WTC11 (cell line): ENCODE results near the gene PRICKLE3.

Experiments used
- FOXJ3 ChIP-seq: sonication (generic); formaldehyde crosslinking; IDR thresholded peaks from 2 replicates; pipeline ENCODE4 v1.9.0; 2021; ENCODE audit warnings: missing genetic modification reagents, mild to moderate bottlenecking, borderline replicate concordance
- GRHL2 ChIP-seq: fragments of 250-450 bp; sonication (Bioruptor Pico); IDR thresholded peaks from 2 replicates; pipeline ENCODE4 v1.8.0; 2022; ENCODE audit warnings: mild to moderate bottlenecking, moderate library complexity; ENCODE audit not compliant: insufficient replicate concordance, severe bottlenecking
- MAX ChIP-seq: sonication (generic); formaldehyde crosslinking; IDR thresholded peaks from 2 replicates; pipeline ENCODE4 v1.8.0; 2022; ENCODE audit warnings: mild to moderate bottlenecking, missing genetic modification reagents
- MYBL2 ChIP-seq: sonication (generic); formaldehyde crosslinking; IDR thresholded peaks from 2 replicates; pipeline ENCODE4 v1.8.1; 2023; ENCODE audit warnings: mild to moderate bottlenecking, moderate library complexity, missing genetic modification reagents
- NFE2L1 ChIP-seq: sonication (generic); formaldehyde crosslinking; IDR thresholded peaks from 2 replicates; pipeline ENCODE4 v1.8.1; 2023; ENCODE audit warnings: missing genetic modification reagents
- NR2C2 ChIP-seq: sonication (generic); formaldehyde crosslinking; IDR thresholded peaks from 2 replicates; pipeline ENCODE4 v1.8.0; 2022; ENCODE audit warnings: mild to moderate bottlenecking, missing genetic modification reagents
- PRDM15 ChIP-seq: sonication (generic); formaldehyde crosslinking; IDR thresholded peaks from 2 replicates; pipeline ENCODE4 v1.8.0; 2022; ENCODE audit warnings: missing genetic modification reagents
- ZBTB21 ChIP-seq: sonication (generic); formaldehyde crosslinking; IDR thresholded peaks from 2 replicates; pipeline ENCODE4 v1.8.1; 2023; ENCODE audit warnings: mild to moderate bottlenecking, missing genetic modification reagents, borderline replicate concordance
- TF ChIP-seq, protein P1 (sequence below): sonication (generic); formaldehyde crosslinking; IDR thresholded peaks from 2 replicates; pipeline ENCODE4 v1.8.1; 2023; ENCODE audit warnings: mild to moderate bottlenecking, missing genetic modification reagents, moderate library complexity
- TF ChIP-seq, protein P2 (sequence below): sonication (generic); formaldehyde crosslinking; IDR thresholded peaks from 2 replicates; pipeline ENCODE4 v1.8.0; 2022; ENCODE audit warnings: mild to moderate bottlenecking, missing genetic modification reagents
- TF ChIP-seq, protein P3 (sequence below): fragments of 200-600 bp; IDR thresholded peaks from 2 replicates; pipeline ENCODE4 v1.8.0; 2022; ENCODE audit warnings: antibody characterized with exemption
- TF ChIP-seq, protein P4 (sequence below): sonication (generic); formaldehyde crosslinking; IDR thresholded peaks from 2 replicates; pipeline ENCODE4 v1.8.1; 2023; ENCODE audit warnings: mild to moderate bottlenecking, missing genetic modification reagents, borderline replicate concordance

DNA sequence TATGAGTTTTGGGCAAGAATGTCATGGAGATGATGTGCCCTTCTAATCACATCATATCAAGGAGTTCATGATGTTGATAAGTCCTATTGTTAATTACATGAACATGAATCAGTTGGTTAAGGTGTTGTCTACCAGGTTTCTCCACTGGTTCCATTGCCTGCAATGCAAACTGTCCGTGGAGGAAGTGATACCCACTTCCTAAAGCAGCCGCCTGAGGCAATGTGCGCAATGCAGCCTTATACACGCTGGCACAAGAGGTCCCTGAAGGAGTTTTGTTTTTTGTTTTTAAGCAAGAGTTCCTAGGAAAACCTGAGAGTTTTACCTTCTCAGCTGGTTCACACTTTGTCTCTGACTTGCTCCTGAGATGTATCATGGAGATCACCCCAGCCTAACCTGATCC lies 56.7 kb downstream of the PRICKLE3 start:
- no peak for TF ChIP-seq ZBTB21
- TF ChIP-seq, protein P1, sequence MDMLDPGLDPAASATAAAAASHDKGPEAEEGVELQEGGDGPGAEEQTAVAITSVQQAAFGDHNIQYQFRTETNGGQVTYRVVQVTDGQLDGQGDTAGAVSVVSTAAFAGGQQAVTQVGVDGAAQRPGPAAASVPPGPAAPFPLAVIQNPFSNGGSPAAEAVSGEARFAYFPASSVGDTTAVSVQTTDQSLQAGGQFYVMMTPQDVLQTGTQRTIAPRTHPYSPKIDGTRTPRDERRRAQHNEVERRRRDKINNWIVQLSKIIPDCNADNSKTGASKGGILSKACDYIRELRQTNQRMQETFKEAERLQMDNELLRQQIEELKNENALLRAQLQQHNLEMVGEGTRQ (CRISPR knock-in tag): no peak
- TF ChIP-seq, protein P2, sequence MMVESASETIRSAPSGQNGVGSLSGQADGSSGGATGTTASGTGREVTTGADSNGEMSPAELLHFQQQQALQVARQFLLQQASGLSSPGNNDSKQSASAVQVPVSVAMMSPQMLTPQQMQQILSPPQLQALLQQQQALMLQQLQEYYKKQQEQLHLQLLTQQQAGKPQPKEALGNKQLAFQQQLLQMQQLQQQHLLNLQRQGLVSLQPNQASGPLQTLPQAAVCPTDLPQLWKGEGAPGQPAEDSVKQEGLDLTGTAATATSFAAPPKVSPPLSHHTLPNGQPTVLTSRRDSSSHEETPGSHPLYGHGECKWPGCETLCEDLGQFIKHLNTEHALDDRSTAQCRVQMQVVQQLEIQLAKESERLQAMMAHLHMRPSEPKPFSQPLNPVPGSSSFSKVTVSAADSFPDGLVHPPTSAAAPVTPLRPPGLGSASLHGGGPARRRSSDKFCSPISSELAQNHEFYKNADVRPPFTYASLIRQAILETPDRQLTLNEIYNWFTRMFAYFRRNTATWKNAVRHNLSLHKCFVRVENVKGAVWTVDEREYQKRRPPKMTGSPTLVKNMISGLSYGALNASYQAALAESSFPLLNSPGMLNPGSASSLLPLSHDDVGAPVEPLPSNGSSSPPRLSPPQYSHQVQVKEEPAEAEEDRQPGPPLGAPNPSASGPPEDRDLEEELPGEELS (CRISPR knock-in tag): no peak
- TF ChIP-seq, protein P3, sequence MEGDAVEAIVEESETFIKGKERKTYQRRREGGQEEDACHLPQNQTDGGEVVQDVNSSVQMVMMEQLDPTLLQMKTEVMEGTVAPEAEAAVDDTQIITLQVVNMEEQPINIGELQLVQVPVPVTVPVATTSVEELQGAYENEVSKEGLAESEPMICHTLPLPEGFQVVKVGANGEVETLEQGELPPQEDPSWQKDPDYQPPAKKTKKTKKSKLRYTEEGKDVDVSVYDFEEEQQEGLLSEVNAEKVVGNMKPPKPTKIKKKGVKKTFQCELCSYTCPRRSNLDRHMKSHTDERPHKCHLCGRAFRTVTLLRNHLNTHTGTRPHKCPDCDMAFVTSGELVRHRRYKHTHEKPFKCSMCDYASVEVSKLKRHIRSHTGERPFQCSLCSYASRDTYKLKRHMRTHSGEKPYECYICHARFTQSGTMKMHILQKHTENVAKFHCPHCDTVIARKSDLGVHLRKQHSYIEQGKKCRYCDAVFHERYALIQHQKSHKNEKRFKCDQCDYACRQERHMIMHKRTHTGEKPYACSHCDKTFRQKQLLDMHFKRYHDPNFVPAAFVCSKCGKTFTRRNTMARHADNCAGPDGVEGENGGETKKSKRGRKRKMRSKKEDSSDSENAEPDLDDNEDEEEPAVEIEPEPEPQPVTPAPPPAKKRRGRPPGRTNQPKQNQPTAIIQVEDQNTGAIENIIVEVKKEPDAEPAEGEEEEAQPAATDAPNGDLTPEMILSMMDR: no peak
- no peak for TF ChIP-seq MAX (CRISPR knock-in tag)
- no peak for TF ChIP-seq MYBL2 (CRISPR knock-in tag)
- TF ChIP-seq, protein P4, sequence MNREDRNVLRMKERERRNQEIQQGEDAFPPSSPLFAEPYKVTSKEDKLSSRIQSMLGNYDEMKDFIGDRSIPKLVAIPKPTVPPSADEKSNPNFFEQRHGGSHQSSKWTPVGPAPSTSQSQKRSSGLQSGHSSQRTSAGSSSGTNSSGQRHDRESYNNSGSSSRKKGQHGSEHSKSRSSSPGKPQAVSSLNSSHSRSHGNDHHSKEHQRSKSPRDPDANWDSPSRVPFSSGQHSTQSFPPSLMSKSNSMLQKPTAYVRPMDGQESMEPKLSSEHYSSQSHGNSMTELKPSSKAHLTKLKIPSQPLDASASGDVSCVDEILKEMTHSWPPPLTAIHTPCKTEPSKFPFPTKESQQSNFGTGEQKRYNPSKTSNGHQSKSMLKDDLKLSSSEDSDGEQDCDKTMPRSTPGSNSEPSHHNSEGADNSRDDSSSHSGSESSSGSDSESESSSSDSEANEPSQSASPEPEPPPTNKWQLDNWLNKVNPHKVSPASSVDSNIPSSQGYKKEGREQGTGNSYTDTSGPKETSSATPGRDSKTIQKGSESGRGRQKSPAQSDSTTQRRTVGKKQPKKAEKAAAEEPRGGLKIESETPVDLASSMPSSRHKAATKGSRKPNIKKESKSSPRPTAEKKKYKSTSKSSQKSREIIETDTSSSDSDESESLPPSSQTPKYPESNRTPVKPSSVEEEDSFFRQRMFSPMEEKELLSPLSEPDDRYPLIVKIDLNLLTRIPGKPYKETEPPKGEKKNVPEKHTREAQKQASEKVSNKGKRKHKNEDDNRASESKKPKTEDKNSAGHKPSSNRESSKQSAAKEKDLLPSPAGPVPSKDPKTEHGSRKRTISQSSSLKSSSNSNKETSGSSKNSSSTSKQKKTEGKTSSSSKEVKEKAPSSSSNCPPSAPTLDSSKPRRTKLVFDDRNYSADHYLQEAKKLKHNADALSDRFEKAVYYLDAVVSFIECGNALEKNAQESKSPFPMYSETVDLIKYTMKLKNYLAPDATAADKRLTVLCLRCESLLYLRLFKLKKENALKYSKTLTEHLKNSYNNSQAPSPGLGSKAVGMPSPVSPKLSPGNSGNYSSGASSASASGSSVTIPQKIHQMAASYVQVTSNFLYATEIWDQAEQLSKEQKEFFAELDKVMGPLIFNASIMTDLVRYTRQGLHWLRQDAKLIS (CRISPR knock-in tag): no peak
- TF ChIP-seq FOXJ3: no peak
- TF ChIP-seq PRDM15 (CRISPR knock-in tag): no peak
- TF ChIP-seq NFE2L1: no peak
- no peak for TF ChIP-seq GRHL2 (CRISPR knock-in tag)
- no peak for TF ChIP-seq NR2C2 (CRISPR knock-in tag)
